Keratinocyte (primary cell): ENCODE measurements around the gene CLEC12A.

Source experiments
- CTCF ChIP-seq, 3 experiments: IDR thresholded peaks in 1 of 3; conservative IDR thresholded peaks in 1 of 3; optimal IDR thresholded peaks in 1 of 3; 2 replicates in 2 of 3; 3 replicates in 1 of 3; pipeline versions ENCODE3 to v1.5.1; 2011; ENCODE audit warnings: low read length in 3 of 3, mild to moderate bottlenecking in 3 of 3, moderate library complexity in 2 of 3, control low read depth in 1 of 3, inconsistent platforms in 1 of 3; ENCODE audit not compliant: insufficient read depth in 2 of 3; ENCODE audit errors: extremely low read depth in 1 of 3
- EZH2 ChIP-seq: IDR thresholded peaks from one replicate; pipeline ENCODE4 v1.6.1; 2012; ENCODE audit warnings: inconsistent platforms, mild to moderate bottlenecking, low read length, moderate library complexity

GRCh38 chr12:9971181-9971580 is at the start of gene CLEC12A:
- TF ChIP-seq CTCF (optimal IDR thresholded peaks at IDR 0.05 in 1 of 3, IDR thresholded peaks at IDR 0.05 in 1 of 3, conservative IDR thresholded peaks at IDR 0.05 in 1 of 3; ENCODE audit: extremely low read depth in 1 of 3, insufficient read depth in 2 of 3, low read length in 3 of 3) = no peak
- no peak for TF ChIP-seq EZH2
